ENCODE results near the gene ATP6V1B1.

Gene ATP6V1B1

DNA sequence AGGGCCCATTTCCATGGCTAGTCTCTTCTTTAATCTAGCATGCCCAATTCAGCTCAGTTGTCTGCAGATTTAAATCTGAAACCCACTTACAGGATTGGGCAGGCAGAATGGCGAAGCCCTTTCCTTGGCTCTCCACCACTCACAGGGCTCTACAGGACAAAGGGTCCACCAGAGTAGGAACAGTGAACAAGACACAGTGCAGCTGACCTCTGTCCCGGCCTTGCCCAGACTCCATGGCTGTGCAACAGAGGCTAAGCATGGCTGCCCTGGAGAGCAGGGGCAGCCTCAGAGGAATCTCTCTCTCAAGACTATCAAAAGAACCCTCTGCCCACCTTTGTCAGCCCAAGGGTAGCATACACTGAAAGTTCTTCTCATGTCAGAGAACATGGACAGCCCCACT lies 9.7 kb upstream of the ATP6V1B1 start:
- TF ChIP-seq, protein P1, sequence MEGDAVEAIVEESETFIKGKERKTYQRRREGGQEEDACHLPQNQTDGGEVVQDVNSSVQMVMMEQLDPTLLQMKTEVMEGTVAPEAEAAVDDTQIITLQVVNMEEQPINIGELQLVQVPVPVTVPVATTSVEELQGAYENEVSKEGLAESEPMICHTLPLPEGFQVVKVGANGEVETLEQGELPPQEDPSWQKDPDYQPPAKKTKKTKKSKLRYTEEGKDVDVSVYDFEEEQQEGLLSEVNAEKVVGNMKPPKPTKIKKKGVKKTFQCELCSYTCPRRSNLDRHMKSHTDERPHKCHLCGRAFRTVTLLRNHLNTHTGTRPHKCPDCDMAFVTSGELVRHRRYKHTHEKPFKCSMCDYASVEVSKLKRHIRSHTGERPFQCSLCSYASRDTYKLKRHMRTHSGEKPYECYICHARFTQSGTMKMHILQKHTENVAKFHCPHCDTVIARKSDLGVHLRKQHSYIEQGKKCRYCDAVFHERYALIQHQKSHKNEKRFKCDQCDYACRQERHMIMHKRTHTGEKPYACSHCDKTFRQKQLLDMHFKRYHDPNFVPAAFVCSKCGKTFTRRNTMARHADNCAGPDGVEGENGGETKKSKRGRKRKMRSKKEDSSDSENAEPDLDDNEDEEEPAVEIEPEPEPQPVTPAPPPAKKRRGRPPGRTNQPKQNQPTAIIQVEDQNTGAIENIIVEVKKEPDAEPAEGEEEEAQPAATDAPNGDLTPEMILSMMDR (IDR thresholded peaks at IDR 0.05; ENCODE audit: insufficient read depth, low read length, poor library complexity, severe bottlenecking) = no peak
- Histone ChIP-seq H3K27me3 (replicated peaks; ENCODE audit: control insufficient read depth, insufficient read depth, low read length) (no peaks in the 10 kb centered on the region; the same call in 1 of the 2 replicates), H3K36me3 (ENCODE audit: control insufficient read depth, insufficient read depth, low read length) (no peaks in the 10 kb centered on the region), H3K4me3 (replicated peaks; ENCODE audit: low read depth, low read length) (no peak overlapping the region)
- no peak for DNase-seq (ENCODE audit: extremely low read depth, insufficient read length)

DNA sequence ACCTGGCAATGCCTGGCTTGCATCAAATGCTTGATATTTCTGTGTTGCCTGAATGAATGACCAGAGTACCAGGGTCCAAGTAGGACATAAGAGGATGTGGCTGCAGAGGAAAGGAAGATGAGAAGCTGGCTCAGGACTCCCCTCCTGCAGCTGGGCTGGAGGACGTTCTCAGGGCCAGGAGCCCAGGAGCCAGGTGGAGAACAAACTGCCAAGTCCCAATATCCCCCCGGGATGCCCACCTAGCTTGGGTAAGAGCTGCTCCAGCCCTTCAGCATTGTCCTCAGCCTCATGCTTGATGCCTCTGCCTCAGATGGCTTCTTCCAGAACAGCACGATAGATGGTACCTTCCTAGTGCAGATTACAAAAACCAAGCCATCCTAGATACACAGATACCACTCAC lies 8.6 kb upstream of the ATP6V1B1 start:
- Histone ChIP-seq H3K4me3 (replicated peaks; ENCODE audit: low read depth, low read length) (no peak overlapping the region), H3K36me3 (ENCODE audit: control insufficient read depth, insufficient read depth, low read length) (no peaks in the 10 kb centered on the region), H3K27me3 (replicated peaks; ENCODE audit: control insufficient read depth, insufficient read depth, low read length) (no peaks in the 10 kb centered on the region; the same call in 1 of the 2 replicates)
- TF ChIP-seq, protein P1 (IDR thresholded peaks at IDR 0.05; ENCODE audit: insufficient read depth, low read length, poor library complexity, severe bottlenecking) = no peak
- DNase-seq (ENCODE audit: extremely low read depth, insufficient read length) = no peak

DNA sequence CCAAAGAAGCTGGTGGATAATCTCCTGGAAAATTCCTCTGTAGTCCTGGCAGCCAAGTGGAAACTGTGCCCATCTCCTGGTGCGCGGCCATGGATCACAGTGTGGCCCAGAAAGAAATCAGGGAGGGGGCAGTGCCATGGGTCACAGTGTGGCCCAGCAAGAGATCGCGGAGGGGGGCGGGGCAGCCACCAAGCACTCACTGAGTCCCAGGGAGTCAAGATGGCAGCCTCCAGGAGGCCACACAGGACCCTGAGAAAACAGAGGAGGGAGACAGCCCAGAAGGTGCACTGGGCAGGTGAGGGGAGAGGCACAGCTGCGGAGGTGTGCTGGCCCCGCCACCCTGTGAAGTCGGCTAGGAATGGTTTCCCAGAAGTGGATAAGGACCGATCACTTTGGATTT lies 8.1 kb upstream of the ATP6V1B1 start:
- TF ChIP-seq, protein P1 (IDR thresholded peaks at IDR 0.05; ENCODE audit: insufficient read depth, low read length, poor library complexity, severe bottlenecking) = no peak
- H3K4me3 ChIP-seq (replicated peaks; ENCODE audit: low read depth, low read length) = no peak overlapping the region
- no peaks in the 10 kb centered on the region for H3K36me3 ChIP-seq (ENCODE audit: control insufficient read depth, insufficient read depth, low read length)
- DNase-seq (ENCODE audit: extremely low read depth, insufficient read length) = no peak
- H3K27me3 ChIP-seq (replicated peaks; ENCODE audit: control insufficient read depth, insufficient read depth, low read length) = no peaks in the 10 kb centered on the region; the same call in 1 of the 2 replicates

DNA sequence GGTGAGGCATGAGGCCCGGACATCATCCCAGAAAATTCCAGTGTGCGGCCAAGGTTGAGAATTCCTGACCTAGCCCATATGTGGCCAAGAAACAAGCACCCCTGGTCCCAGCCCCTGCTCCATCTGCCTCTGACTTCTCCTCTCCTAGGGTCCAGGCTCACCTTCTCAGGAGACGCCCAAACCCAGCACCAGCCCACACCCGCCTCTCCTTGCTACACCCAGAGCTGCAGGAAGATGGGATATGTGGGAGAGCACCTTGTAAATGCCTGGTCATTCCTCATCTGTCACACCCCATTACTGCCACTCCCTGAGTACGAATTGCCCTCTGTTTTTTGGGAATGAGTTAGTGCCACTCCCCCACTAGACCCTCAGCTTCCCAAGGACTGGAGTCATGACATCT lies 7.3 kb upstream of the ATP6V1B1 start:
- Histone ChIP-seq H3K36me3 (ENCODE audit: control insufficient read depth, insufficient read depth, low read length) (no peaks in the 10 kb centered on the region), H3K27me3 (replicated peaks; ENCODE audit: control insufficient read depth, insufficient read depth, low read length) (no peaks in the 10 kb centered on the region; the same call in 1 of the 2 replicates), H3K4me3 (replicated peaks; ENCODE audit: low read depth, low read length) (no peak overlapping the region)
- TF ChIP-seq, protein P1 (IDR thresholded peaks at IDR 0.05; ENCODE audit: insufficient read depth, low read length, poor library complexity, severe bottlenecking) = no peak
- DNase-seq (ENCODE audit: extremely low read depth, insufficient read length) = no peak

DNA sequence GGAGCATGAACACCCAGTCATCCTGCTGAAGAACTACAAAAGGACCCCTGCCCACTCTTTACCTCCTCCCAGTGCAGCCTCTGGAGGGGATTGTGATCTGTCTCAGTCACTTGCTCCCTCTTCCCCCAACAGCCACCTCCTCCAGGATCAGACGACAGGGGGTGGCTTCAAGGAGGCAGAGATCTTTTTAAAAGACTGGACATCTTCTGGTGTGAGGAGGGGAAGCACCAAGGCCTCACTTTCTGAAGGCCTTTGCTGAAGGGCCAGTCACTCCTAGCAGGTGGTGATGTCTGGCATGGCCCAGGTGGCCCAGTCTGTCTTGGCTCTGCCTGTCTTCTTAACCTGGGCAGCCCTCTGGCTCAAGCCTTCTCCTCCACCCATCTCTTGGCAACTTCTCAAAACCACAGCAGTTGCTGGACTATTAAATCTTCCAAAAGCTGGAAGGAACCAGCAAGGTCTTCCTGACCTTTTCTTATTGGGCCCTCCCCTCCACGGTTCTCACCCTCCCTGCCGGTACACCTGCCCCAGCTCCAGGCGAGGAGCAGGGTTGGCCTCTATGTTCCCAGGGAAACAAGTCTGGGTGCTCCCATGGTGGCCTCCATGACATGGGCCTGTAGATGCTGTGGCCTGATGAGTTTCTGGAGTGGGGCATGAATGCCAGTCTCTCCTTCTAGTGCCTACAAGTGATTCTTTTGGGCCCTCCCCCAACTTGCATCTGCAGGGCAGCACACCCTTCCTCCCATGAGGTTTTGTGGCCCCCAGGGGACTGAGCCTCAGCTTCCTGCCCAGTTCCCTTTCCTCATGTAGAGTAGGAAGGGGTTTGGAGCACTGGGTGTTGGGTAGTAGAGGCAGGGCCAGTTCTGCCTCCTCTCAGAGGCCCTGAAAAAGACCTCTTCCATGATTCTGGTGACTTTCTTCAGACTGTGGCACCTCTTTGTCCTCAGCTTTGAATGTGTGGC lies 5.0 kb upstream of the ATP6V1B1 start:
- Histone ChIP-seq H3K27me3 (replicated peaks; ENCODE audit: control insufficient read depth, insufficient read depth, low read length) (no peaks in the 10 kb centered on the region; the same call in none of the 2 replicates), H3K4me3 (replicated peaks; ENCODE audit: low read depth, low read length) (no peak overlapping the region), H3K36me3 (ENCODE audit: control insufficient read depth, insufficient read depth, low read length) (no peaks in the 10 kb centered on the region)
- DNase-seq (ENCODE audit: extremely low read depth, insufficient read length) = no peak
- TF ChIP-seq, protein P1 (IDR thresholded peaks at IDR 0.05; ENCODE audit: insufficient read depth, low read length, poor library complexity, severe bottlenecking) = no peak
